NCI-H69 (cell line): ENCODE measurements around the gene C11orf24.

ENCODE experiments used
- DNase-seq: peaks from one replicate; lab custom pipeline; 2025; lab: John Stamatoyannopoulos, UW

The C11orf24 gene

DNA sequence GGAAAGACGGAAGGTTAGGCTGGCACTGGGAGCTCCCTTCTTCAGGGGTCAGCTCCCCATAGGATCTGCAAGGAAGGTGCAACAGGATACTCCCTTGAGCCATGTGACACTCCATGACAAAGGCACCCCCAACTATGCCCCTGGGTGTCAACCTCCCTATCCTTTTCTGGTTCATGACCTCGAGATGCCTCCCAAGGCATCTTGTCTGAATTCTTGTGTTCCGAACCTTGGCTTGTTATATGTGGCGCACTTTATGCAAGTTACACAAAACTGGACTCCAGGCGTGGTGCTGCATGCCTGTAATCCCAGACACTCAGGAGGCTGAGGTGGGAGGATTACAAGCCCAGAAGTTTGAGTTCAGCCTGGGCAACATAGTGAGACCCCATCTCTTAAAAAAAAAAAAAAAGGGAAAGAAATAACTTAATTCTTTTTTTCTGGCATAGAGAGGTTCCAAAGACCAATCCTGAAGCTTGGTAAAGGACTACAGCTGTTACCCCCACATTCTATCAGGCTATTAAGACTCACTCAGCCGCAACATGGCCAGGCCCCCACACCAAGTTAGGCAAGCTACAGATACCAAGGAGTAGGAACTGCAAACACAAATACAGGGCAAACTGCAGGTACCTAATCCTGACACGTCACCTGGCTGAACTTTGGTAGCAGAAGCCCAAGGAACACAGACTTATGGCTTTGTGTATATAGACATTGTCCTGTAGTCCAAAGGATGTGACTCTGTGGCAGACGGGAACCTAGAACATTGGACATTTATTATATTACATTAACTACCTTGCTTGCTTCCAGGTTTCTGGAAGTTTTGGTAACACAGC, 1.4 kb downstream of the C11orf24 start:
- DNase-seq, result no peak

DNA sequence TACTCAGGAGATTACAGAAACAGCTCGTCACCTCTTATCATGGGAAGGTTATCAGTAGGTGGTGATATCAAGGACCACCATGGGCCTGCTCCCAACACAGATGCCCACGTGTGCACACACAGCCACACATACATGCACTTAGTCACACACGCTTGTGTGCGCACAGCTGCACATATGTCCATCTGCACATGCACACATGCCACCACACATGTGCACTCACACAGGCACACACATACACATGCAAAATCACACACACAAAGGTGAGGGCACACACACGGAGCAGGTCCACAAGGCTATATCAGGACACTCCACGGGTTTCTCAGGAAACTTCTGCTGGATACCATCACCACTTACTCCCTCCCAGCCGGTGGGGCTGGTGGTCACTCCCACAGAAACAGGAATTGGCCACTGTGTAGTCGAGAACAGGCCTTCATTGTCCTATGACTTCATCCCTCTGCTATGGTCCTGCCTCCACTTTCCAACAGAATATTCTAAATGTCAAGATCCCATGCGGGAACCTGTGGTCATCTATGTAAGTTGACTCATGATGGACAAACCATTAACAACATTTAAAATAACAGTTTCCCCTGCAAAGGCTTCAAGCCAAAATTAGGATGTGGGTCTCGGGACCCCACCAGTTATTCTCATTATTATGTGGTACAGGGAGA, 2.2 kb downstream of the C11orf24 start:
- no peak for DNase-seq

DNA sequence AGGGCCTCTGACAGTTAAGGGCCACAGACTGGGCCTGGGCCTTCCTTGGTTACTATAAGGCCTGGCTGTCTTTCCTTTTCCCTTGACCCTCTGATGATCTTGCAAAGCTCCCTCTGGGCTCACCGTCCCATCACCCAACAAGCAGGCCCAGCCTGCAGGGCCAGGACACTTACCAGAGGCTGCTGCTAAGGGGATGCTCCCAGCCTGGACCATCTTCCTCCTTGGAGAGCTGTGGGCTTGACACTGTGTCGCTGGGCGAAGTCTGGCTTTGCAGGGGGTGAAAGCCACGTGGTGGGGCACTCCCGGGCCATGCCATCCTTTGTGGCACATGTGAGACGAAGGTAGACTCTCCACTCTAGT, 3.9 kb downstream of the C11orf24 start:
- DNase-seq, result no peak

DNA sequence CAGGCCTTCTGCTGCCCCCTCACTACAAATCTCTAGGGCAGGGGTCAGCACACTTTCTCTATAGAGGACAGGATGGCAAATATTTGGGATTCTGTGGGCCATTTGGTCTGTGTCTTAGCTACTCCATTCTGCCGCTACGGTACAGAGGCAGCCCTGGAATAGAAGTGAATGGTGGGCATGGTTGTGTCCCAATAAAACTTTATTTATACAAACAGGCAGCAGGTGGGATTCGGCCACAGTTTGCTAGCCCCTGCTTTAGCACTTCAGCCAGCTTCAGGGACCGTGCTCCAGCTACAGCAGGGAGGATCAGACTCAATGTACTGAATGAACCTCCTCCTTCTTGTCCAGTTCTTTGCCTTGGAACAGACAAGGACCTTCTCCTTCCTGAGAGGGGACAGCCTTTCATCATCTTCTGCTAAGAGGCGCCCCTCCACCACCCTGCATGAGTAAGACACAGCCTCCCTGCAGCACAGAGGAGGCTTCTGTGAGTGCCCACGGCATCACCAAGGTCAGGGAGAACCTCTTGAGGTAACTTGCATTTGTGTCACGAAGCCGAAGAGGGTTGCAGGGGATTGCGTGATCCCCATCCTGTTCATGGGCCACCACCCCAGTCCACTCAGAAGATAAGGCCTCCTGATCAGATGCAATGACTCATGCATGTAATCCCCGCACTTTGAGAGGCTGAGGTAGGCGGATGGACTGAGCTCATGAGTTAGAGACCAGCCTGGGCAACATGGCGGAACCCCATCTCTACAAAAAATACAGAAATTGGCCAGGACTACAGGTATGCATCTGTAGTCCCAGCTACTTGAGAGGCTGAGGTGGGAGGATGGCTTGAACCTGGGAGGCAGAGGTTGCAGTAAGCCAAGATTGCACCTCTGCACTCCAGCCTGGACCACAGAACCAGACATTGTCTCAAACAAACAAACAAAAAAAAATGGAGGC, 4.6 kb downstream of the C11orf24 start:
- DNase-seq, result no peak

DNA sequence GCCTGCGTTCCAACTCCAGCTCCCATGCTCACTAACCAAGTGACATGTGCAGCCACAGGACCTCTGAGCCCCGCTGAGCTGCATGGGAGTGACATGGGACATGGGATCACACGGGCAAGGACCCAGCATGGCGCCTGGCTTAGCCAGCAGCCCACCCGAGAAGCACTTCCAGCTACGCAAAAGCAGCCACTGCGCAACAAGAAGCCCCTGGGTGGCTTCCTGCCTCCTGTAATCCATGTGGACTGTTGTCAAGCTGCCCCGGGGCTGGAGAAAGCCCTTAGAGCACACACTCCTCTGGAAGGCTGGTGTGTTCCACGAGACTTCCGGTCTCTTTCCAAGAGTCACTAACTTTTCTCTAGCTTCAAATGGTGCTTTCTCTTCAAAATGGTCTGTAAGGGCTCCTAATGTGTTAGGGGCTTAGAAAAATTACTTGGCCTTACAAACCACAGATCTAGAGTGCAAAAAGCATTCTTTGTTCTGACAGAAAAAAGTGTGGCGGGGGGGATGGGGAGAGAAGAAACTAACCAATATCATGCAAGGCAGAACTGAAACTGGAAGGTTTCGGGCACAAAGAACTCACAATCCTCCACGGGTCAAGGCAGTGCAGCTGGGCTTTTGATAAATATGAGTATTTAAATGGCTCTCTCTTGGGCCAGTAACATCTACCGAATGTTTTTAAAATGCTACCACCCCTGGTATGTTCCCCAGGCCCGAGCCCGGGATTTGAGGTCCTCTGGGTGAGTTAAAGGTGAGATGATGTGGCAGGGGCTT, 5.5 kb downstream of the C11orf24 start:
- DNase-seq, result no peak

DNA sequence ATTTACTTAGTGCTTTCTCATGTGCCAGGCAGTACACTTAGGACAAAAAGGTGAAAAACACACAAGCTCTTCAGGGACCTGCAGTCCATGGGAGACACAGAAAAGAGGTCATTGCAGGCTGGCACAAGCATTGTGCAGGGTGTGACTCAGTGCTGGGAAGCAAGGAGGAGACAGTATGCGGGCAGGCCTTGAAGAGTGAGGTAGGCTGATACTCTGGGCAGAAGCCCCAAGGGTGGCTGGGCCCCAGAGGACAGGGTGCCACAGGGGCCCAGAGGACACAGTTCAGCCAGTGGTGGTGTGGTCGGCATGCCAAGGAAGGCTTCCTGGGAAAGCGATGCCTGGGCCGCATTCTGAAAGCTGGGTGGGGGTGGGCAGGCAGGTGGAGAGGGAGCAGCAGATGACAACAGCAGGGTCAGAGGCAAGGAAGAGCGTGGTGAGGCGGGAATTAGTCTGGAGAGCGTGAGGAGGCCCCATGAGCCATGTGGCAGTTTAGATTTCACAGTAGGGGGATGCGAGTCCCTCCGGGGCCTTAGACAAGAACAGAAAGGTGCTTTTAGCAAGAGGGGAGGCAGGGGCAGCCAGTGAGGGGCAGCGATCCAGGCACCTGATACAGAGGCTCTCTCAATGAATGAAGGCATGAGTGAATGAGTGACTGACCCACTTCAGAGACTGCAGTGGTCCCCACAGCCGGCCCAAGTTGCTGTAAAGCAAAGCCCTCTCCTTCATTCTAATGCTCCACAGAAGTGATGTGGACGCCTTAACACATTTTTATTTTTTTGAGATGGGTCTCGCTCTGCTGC, 6.8 kb downstream of the C11orf24 start:
- no peak for DNase-seq

DNA sequence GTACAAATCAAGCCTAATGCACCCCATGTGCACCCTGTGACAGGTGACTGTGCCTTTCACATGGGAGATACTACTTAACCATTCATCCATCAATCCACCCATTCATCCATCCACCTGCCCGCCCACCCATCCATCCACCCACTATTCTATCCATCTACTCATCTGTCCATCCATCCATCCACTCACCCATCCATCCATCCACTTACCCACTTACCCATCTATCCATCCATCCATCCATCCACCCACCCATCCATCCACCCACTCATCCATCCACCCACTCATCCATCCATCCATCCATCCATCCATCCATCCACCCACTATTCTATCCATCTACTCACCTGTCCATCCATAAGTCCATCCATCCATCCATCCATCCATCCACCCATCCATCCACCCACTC, 7.5 kb downstream of the C11orf24 start:
- DNase-seq, result no peak

DNA sequence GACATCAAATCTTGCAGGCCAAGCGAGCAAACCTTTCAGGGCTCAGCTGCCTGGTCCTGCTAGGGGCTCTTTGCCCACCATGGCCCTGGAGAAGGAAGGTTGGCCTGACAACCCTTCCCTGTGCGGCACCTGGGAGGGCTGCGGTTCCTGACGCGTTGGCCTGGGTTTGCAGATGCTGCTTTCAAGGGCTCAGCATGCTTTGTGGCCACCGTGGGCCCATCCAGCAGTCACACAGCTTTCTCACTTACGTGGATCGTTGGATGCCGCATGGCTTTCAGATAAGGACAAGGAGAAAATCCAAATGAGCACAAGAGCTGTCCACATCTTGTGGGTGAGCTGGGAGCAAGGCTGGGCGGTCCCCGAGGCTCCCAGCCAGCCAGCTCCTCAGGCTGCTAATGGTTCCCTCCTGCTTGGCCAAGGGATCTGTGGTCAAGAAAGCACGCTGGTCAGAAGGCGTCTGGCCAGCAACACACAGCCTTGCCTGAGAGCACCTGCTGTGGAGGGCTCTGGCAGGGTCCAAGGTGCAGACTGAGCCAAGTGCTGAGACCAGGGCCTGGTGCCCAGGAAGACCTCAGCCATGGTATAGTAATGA, 8.2 kb downstream of the C11orf24 start:
- no peak for DNase-seq

DNA sequence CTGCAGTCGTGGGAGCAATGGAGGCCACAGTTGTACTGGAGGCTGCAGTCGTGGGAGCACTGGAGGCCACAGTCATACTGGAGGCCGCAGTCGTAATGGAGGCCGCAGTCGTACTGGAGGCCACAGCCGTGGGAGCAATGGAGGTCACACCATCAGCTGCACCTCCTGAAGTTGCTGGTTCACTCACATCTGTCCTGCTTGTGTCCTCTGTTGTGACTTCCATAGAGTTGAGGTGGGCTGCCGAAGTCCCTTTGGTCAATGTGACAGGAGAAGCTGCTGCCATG, 9.3 kb downstream of the C11orf24 start:
- no peak for DNase-seq

DNA sequence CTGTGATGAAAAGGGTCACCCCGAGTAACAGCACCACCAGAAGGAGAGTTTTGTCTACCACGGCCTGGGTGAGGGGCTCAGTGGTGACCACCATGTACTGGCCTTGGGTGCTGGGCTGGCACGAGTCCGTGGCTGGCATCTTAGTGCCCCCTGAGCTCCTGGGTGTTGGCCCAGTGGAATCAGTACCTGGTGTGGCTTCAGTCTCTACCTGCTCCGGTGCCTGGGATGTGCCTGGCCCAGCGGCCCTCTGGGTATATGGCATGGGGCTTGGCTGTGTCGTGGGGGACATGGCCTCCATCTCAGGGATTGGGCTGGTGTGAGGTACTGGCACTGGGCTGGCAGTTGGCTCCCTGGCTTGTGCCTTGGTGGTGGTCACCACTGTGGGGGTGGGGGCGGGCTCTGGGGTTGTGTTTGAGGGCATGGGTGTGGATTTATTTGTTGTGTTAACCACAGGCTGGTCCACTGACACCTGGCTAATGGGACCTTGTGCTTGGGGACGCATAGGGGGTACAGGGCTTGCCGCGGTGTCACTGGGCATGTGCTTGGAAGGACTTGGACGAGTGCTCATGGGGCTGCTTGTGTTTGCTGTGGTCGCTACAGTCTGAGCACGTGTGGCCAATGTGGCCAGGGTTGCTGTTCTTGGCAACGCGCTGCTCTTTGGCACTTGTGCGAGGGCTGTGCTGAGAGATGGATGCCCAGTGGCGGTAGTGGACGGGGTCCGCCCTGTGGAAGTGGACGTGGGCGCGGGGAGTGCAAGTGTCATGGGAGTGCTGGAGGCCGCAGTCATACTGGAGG, 9.8 kb downstream of the C11orf24 start:
- no peak for DNase-seq

DNA sequence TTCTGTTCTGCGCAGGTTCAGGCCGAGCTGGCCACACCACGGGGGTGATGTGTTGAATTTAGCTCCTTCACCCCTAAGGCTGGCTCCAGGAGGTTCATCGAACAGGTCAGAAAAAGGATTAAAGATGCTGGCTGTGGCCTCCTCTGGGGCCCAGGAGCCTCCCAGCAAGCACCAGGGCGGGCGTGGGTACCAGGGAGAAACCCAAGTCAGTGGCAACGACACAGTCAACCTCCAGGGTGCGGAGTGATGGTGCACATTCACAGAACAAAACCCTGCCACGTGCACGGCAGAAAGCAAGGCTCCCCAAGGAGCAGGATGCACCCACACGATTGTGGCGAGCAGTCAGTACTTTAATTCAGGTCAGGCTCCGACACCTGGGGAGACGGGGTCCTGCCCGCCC, 10.8 kb downstream of the C11orf24 start:
- DNase-seq, result no peak

DNA sequence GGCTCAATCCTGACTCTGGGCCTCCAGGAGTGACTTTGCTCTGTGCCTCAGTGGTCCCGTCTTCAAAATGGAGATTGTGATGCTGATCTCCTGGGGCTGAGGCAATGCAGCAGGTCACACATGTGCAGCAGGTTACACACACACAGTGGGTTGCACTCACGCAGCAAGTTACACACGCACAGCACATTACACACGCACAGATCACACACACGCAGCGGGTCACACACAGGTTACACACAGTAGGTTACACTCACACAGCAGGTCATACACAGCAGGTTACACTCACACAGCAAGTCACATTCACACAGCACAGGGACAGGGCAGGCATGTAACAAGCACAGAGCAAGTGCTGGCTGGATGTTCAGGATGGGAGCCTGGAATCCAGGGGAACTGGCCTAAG, 11.3 kb downstream of the C11orf24 start:
- no peak for DNase-seq

DNA sequence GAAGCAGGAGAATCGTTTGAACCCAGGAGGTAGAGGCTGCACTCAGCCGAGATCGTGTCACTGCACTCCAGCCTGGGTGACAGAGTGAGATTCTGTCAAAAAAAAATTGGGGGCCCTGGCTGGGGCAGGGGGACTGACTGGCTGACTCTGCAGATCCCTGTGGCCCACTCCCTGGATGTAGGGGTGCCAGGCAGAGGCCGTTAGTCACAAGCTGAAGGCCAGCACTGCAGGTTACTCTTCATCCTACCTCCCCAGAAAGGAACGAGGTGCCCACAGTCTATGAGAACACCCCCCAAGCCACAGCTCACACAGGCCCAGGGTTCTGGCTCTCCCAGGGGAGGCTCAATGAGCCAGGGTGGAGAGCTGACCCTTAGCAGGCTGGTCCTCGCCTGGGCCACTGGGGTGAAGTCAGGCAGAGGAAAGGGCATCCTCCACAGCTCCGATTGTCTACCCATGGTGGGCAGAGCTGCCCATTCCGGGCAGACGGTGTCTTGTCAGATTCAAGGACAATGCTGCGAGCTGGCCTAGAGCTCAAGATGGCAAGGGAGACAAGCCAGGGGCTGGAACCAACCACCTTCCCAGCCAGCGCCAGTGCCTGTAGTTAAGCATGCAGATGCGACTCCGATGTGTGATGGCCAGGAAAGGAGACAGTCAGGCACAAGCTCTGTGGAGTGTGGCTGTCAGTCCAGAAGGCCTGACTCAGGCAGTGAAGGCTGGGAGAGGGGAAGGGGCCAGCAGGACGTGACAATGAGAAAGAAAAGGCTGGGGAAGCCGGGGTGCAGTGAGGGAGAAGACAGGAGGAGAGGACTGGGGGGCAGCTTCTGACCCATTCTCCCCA, 12.4 kb downstream of the C11orf24 start:
- no peak for DNase-seq

DNA sequence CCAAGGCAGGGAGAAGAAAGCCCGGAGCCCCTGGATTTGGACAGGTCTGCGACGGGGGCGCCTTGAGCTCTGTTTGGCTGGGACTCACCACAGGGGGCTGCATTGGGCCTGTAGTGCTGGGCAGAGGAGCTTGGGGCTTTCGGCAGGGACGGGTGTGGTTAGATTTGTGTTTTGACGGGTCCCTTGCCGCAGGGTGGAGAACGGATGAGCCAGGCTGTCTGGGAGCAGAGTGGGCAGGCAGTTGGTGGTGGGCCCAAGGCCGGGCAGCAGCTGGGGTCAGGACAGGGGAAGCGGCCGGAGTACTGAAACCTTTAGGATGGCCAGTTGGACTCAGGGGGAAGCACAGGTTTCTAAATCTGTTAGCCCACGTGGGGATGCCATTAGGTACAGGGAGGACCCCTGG, 13.4 kb downstream of the C11orf24 start:
- no peak for DNase-seq

DNA sequence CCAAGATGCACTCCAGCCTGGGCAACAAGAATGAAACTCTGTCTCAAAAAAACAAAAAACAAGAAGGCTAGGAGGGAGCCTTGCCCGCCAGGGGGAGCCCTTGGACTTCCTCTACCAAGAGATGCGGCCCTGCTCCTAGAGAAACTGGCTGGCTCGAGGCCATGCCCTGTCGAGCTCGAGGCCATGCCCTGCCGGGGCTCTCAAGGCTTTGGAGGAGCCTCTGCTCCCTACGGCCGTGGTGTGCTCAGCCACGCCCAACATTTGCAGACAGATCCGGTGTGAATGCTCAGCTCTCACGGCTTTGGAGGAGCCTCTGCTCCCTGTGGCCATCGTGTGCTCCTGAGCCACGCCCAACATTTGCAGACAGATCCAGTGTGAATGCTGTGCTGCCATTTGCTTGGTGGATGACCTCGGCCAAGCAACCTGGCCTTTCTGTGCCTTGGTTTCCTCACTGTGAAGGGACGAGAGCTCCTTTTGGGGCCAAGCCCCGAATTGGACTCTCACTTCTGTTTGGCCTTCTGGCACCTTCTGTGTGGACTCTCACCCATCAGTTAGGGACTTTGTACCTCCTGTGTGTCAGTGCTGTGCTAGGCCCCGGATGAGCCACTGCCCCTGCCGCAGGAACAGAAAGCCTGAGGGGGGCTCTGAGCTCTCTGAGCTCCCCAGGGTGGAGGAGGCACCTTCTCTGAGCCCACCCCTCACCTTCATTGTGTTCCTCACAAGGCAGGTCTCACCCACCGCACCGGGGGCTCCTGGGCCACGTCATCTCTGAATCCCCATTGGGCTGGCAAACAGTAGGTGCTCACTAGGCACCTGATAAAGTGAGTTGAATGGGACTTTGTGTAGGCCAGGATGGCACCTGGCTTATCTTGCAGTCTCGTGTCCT, 14.1 kb downstream of the C11orf24 start:
- DNase-seq, result peak; percentile 92

DNA sequence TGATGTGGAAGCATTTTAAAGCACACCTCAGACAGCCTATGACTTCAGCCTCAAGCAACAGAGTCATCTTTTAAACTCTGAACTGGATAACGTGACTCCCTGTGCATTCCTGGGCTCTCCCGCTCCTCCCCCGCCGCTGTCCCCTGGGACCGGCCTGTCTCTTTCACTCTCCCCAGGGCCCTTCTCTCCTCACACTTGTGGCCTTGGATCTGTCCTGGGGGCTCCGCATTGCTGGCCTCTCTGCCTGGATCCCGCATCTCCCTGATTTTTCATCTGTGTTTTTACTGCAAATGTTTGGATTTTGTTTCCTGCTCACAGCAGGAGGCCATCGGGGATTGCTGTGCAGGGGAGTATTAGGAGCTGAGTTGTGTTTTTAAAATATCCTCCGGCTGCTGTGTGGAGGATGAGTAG, 15.4 kb downstream of the C11orf24 start:
- no peak for DNase-seq

DNA sequence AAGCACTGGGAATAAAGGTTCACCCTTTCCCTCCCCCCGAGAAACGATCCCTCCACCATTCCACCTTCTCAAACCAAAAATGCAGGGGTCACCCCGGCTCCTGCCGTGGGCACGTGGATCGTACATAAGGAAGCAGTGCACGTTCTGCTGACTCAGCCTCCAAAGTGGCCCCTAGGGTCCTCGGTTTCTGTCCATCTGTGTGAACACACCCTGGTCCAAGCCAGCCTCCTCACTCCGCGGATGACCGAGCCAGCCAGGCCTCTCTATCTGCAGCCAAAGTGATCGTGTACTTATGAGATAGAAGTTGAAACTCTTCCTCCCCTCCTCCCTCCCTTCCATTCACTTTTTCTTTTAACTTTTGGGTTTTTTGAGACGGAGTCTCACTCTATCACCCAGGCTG, 16.2 kb downstream of the C11orf24 start:
- no peak for DNase-seq

DNA sequence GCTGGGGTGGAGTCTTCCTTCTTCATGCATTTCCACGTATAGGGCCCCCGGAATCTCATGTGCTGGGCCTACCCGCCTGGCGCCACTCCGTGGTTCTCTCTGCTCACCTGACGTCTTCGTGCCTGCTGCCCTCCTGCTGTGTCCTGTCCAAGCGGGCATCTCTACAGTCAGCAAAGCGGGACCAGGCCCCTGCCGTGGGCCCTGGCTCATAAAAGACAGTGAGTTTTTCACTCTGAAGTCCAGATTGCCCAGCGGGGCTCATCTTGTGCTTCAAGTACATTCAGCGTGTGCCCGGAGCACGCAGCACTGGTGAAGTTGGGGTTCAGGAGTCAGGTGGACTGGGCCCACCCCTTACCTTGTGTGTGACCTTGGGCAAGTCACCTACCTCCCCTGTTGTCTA, 17.4 kb downstream of the C11orf24 start:
- DNase-seq, result no peak
